ENCODE measurements around the gene VAPB. TPM values are rescaled to one million over a fixed set of nuclear protein-coding genes. Genes with fewer than 3 reads are reported as not detected.

VAPB gene
- total and polyA plus RNA-seq, 2 of the 4 experiments (the other 2 are of a cell fraction), result 9.1 to 26.0 TPM

- peak overlapping the region; percentile 62; the same call in 1 of the 2 replicates for H3K4me2 ChIP-seq (ENCODE audit: low read depth, low read length)
- no peak overlapping the region for H2AK5ac ChIP-seq (ENCODE audit: low read depth, low read length)
- peak overlapping the region; percentile 63 for H2BK5ac ChIP-seq (ENCODE audit: low read depth, low read length, poor library complexity, severe bottlenecking)
- H2BK15ac ChIP-seq (ENCODE audit: low read depth, low read length), result no peak overlapping the region
- H4K20me1 ChIP-seq (ENCODE audit: insufficient read depth, low read length), result peaks cover 27% of the 10 kb centered on the region; the same call in 1 of the 2 replicates
- peak; percentile 68 for ATAC-seq (ENCODE audit: low read depth)
- no peak overlapping the region for H2AK9ac ChIP-seq (replicated peaks; ENCODE audit: low read depth, low read length, poor library complexity)
- H3K9me1 ChIP-seq (ENCODE audit: insufficient read depth, low read length), result peaks cover 38% of the 10 kb centered on the region
- BruUV-seq (replicated peaks), result no TSS peak
- ChIA-PET CTCF (no interaction called here), POLR2A (ENCODE audit: unreplicated experiment) (no interaction called here)
- no peak overlapping the region for H2BK120ac ChIP-seq (ENCODE audit: low read depth, low read length)
- no peak overlapping the region for H3K27ac ChIP-seq (ENCODE audit: insufficient read depth, low read length)
- H4K5ac ChIP-seq (ENCODE audit: low read depth, low read length), result no peak overlapping the region
- H3K56ac ChIP-seq (ENCODE audit: extremely low read depth, insufficient read depth, low read length), result no peak overlapping the region
- H3K18ac ChIP-seq (ENCODE audit: low read depth, low read length), result peak overlapping the region; percentile 42; the same call in 1 of the 2 replicates
- H4K8ac ChIP-seq (ENCODE audit: low read depth in 2 of 2, low read length in 2 of 2), result no peak overlapping the region
- intact Hi-C loops (cut with micrococcal nuclease), result no loop called here
- no peak overlapping the region for H2BK20ac ChIP-seq (ENCODE audit: low read depth, low read length)
- H3K4me3 ChIP-seq (ENCODE audit: insufficient read depth, low read depth, low read length), result no peak overlapping the region
- dilution Hi-C loops (cut with HindIII; ENCODE audit: low sequenced_read_pairs, unreplicated experiment), result no loop called here
- peak; percentile 71 for DNase-seq
- WGBS, 2 experiments (ENCODE audit: extremely low coverage in 2 of 2, insufficient read length in 1 of 2), result no CpG with 5 or more reads among the region's 4 CpGs
- no peak for TF ChIP-seq FOS (IDR thresholded peaks at IDR 0.05; ENCODE audit: low read depth, low read length)
- TF ChIP-seq POLR2A (IDR thresholded peaks at IDR 0.05; ENCODE audit: low read depth, low read length), result no peak
- TF ChIP-seq RAD21 (IDR thresholded peaks at IDR 0.05; ENCODE audit: low read length), result no peak
- TF ChIP-seq BHLHE40 (IDR thresholded peaks at IDR 0.05; ENCODE audit: low read depth, low read length), result no peak
- TF ChIP-seq MAFK (IDR thresholded peaks at IDR 0.05; ENCODE audit: low read depth, low read length), result no peak
- no peak for TF ChIP-seq ELK1 (IDR thresholded peaks at IDR 0.05; ENCODE audit: borderline replicate concordance, low read depth, low read length)
- TF ChIP-seq SMC3 (IDR thresholded peaks at IDR 0.05; ENCODE audit: low read depth, low read length), result no peak
- no peak for TF ChIP-seq CHD1 (IDR thresholded peaks at IDR 0.05; ENCODE audit: low read depth, low read length)
- TF ChIP-seq CTCF (conservative IDR thresholded peaks at IDR 0.05; ENCODE audit: low read depth, low read length), result no peak
- TF ChIP-seq NFE2L2 (IDR thresholded peaks at IDR 0.05; ENCODE audit: low read depth, low read length), result no peak
- no peak for TF ChIP-seq MXI1 (IDR thresholded peaks at IDR 0.05; ENCODE audit: borderline replicate concordance, low read depth, low read length)
- no peak for TF ChIP-seq MAZ (IDR thresholded peaks at IDR 0.05; ENCODE audit: borderline replicate concordance, low read depth, low read length)
- no peak for TF ChIP-seq USF2 (IDR thresholded peaks at IDR 0.05; ENCODE audit: low read depth, low read length)
- TF ChIP-seq RCOR1 (IDR thresholded peaks at IDR 0.05; ENCODE audit: insufficient replicate concordance, low read length), result no peak
- TF ChIP-seq CEBPB (IDR thresholded peaks at IDR 0.05; ENCODE audit: low read depth, low read length), result no peak
- no peak for TF ChIP-seq RFX5 (IDR thresholded peaks at IDR 0.05; ENCODE audit: low read depth, low read length)
- H3K36me3 ChIP-seq (ENCODE audit: control insufficient read depth, insufficient read depth, low read length), result peaks cover 17% of the 10 kb centered on the region
- H3K79me1 ChIP-seq (ENCODE audit: low read depth in 1 of 2, low read length in 2 of 2), result peaks cover 48 to 83% of the 10 kb centered on the region in 2 experiments
- H3K9ac ChIP-seq (ENCODE audit: low read depth, low read length), result no peak overlapping the region
- H3K23ac ChIP-seq (ENCODE audit: low read depth, low read length), result no peak overlapping the region
- peaks cover 22% of the 10 kb centered on the region for H3K4me1 ChIP-seq (ENCODE audit: control insufficient read depth, insufficient read depth, low read length)
- no peaks in the 10 kb centered on the region for H3K9me3 ChIP-seq (ENCODE audit: control insufficient read depth, insufficient read depth, low read length)
- no peaks in the 10 kb centered on the region for H3K27me3 ChIP-seq (ENCODE audit: control insufficient read depth, insufficient read depth, low read length)
- no peak overlapping the region for H3K14ac ChIP-seq (replicated peaks; ENCODE audit: low read depth, low read length)
- in situ Hi-C loops (cut with MboI; ENCODE audit: low sequenced_read_pairs), result no loop called here
- H3K4ac ChIP-seq (ENCODE audit: low read depth, low read length), result no peak overlapping the region
- no peak overlapping the region for H2AFZ ChIP-seq (replicated peaks; ENCODE audit: low read length, poor library complexity)
- H4K91ac ChIP-seq (ENCODE audit: insufficient read depth, low read depth, low read length), result no peak overlapping the region
Observed at GRCh38 chr20:58344741-58345140, 44.3 kb upstream of the VAPB start.

Data from IMR-90 (cell line).